ENCODE measurements around the gene ZNF473.

Gene ZNF473

GRCh38 chr19:50003810-50004419, 21.9 kb upstream of the ZNF473 start:
- no peak for DNase-seq

DNA sequence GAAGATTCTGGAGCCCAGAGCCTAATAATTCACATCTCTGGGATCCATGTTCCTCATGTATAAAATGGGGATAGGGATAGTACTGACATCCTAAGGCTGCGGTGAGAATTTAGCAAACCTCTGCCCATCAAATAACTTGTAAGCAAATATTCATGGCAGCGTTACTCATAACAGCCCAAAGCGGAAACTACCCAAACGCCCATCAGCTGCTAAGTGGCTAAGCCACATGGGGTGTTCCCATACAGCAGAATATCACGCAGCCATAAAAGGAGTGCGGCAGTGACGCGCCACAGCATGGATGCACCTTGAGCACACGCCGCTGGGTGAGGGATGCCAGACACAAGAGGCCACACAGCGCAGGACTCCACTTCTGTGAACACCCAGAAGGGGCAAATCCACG, 20.4 kb upstream of the ZNF473 start:
- no peak for DNase-seq

GRCh38 chr19:50007170-50007569, 18.6 kb upstream of the ZNF473 start:
- no peak for DNase-seq

DNA sequence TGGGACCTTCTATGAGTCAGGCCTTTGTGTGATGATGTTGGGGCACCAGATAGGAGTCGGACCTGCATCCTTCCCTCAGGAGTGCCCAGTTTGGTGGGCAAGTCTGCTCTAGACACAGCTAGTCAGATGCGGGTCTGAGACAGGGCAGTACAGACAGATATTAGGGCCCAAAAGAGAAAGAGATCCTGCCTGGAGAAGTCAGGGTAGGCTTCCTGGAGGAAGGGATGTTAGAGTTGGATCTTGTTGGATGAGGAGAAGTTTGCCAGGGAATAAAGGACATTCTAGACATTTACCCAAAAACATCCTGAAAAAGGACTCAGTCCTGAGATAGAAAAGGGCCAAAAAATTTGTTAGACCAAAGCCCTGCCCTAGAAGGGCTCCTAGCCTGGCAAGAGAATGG, 17.9 kb upstream of the ZNF473 start:
- DNase-seq: no peak

- DNase-seq: peak in 1 of 2 experiments; percentile 34
Measured at GRCh38 chr19:50008532-50008931, 17.3 kb upstream of the ZNF473 start.

DNA sequence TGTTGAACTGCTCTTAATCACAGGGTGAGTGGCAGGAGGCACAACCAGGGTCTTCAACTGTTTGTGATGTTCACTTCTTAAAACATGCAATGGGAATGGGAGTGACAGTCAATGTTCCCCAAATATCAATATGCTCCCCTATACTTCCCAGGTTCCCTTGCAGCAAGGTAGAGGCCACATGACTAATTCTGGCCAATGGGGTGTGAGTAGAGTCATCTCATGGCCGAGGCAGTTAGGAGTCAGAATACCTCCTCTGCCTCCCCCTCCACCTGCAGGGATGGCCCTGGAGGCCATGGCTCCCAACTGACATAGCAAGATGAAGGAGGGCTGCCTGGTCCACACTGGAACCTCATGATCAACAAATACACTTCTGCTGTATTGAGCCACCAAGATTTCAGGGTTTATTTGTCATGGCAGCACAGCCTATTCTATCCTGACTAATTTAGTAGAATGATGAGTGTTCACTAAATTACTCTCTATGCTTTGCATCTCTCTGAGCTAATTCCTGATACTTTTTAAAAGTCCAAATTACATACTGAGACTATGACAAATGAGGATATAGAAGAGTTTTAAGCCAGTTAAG, 9.5 kb upstream of the ZNF473 start:
- DNase-seq: no peak

- no peak for DNase-seq
Measured at GRCh38 chr19:50020481-50020880, 5.3 kb upstream of the ZNF473 start.

DNA sequence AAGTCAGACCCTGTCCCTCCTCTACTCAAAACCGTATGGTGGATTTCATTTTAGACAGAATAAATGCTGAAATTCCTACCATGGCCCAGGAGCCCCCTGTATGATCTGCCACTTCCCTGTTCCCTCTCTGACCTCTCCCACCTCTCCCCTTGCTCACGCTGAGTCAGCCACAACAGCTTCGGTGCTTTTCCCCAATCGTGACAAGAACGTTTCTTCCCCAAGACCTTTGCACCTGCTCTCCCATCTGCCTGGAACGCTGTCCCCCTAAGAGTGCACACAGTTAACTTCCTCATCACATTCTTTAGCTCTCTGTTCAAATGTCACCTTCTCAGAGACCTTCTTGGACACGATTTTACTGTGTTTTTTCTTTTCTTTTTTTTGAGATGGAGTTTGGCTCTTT, 3.0 kb upstream of the ZNF473 start:
- no peak for DNase-seq

DNA sequence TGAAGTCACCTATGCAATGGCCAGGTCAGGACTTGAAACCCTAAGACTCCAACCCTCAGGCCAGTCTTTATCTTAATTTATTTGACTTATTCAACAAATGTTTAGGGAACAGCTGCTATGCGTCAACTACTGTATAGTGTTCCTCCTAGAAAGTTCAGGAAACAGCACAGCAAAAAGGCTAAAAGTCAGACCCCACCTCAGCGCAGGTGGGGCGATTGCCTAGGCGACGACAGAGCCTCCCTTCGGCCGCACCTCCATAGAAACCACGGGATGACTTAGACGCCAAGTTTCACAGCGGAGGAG, 1.1 kb upstream of the ZNF473 start:
- DNase-seq: no peak

GRCh38 chr19:50025022-50025793, 597 bp upstream of the ZNF473 start, which contains the start of gene VRK3:
Gene VRK3 (minus strand): TSS chr19:50025372. CDS start chr19:50016162, 9,210 bp downstream.
- peak; percentile 100 for DNase-seq

DNA sequence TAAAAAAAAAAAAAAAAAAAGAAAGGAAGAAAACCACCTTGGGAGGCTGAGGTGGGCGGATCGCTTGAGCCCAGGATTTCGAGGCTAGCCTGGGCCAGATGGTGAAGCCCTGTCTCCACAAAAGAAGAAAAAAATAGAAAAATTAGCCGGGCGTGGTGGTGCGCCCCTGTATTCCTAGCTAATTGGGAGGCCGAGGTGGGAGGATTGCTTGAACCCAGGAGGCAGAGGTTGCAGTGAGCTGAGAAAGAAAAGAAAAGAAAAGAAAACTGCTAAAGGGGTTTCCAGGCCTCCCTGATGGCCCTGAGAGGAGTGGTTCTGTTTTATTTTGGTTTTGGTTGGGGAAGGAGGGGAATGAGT, 723 bp downstream of the ZNF473 start:
- no peak for DNase-seq

GRCh38 chr19:50030225-50030624, 4.4 kb downstream of the ZNF473 start:
- DNase-seq: no peak

- no peak for DNase-seq
Measured at GRCh38 chr19:50030937-50031336, 5.1 kb downstream of the ZNF473 start.

GRCh38 chr19:50036908-50037307, 11.1 kb downstream of the ZNF473 start:
- no peak for DNase-seq

DNA sequence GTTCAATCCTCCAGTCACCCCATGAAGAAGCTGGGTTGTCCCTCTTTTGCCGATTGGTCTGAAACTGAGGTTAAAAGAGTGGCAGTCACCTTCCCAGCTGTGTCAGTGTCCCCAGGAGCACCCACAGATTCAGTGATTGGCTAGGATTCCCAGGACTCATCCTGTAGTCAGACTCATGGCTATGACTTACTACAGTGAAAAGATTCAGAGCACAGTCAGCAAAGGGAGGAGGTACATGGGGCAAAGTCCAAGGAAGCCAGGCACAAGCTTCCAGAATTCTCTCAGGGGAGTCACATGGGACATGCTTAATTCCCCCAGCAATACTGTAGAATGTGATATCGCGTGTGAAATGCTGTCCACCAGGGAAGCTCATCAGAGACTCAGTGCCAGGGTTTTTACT, 14.2 kb downstream of the ZNF473 start:
- DNase-seq: no peak

- no peak for DNase-seq
Measured at GRCh38 chr19:50040967-50041366, 15.2 kb downstream of the ZNF473 start.

DNA sequence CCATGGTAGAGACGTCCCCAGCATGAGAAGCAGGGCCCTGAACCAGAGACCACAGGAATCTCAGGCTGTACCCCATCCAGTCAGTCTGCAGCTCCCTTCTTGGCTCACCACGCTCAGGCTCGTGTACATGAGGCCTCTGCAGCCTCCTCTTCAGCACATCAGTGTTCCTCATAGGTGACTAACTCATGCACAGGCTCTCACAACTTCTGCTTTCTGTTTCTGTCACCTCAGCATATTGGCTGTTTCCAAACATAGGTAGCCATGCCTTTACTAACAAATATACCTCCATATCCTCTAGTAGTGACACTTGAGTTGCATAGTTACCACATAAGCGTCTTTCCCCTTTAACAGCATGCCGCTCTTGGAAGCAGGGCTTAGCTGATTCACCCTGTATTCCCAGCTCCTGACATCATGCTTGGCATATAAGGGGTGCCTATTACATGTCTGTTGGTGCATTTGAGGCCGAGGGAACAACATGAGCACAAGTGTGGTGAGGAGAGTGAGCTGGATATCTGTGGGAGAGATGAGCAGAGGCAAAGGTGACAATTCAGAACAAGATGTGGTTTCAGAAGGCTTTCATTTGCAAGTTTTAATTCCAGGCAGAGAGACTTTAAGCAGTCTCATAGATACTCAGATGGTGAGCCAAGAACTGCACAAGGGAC, 16.7 kb downstream of the ZNF473 start:
- DNase-seq: no peak

DNA sequence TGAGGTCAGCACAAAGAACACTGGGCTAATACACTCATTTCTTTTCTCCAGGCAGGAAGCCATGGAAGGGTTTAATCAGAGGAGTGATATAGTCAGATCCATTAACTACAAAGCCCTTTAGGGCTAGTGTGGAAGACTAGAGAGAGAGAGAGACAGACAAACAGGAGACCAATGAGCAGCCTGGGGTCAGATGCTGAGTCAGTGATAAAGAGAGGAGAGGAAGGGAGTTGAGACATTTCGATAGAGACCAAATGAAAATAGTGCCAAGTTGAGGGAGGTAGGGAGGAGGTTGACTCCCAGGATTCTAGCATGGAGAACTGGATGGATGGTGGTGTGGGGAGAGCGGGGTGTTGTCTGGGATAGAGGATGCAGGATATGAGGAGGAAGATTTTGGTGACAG, 18.2 kb downstream of the ZNF473 start:
- no peak for DNase-seq

DNA sequence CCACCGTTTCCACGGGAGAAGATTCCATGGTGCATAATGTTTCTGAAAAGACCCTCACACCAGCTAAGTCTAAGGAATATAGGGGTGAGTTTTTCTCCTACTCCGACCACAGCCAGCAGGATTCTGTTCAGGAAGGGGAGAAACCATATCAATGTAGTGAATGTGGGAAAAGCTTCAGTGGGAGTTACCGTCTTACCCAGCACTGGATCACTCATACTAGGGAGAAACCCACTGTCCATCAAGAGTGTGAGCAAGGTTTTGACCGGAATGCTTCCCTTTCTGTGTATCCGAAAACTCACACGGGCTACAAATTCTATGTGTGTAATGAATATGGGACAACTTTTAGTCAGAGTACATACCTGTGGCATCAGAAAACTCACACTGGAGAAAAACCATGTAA, 19.1 kb downstream of the ZNF473 start:
- no peak for DNase-seq

GRCh38 chr19:50046649-50047503, 21.1 kb downstream of the ZNF473 start:
- DNase-seq: no peak

GRCh38 chr19:50047671-50048070, 21.9 kb downstream of the ZNF473 start:
- DNase-seq: no peak

DNA sequence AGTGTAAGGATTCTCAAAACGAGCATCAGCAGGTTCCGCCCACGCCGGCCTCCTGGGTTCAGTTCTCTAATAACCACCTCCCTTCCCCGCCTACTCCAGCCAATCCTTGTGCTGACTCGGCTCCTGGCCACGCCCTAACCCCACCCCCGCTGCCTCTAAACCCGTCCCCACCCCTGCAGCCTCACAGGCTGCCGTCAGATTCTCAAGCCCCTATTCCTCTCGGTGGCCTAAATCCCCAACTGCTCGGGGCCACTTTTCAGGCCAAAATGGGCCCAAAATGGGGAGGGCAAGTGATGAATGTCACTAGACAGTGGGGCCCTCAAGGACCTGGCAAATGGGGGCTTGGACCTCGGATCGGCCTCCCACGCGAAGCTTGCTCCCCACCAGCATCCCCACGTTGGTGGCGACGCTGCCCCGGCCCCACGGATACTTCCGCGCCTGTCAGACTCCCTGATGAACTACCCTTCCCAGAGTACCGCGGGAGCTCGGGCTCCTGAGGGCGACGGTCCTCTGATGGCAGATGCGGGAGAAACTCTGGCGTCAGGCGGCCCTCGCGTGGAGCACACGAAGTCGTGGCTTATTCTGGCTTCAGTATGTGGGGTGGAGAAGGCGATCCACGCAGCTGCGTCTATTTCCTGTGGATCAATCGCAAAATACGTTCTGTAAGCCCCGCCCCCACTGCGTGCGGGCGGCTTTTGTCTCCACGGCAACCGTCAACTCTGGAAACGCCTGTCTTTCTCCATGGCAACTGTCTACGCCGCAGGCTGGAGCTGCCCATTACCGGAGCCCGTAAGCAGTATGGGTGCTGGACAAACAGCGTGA, 24.8 kb downstream of the ZNF473 start:
- peak; percentile 80 to 90 for DNase-seq

Measured in NCI-H1930 (cell line).